HG03025 (cell line): Measurements from ENCODE around the gene CDK5RAP2.
"Not testable (repeated sequence)": the region's sequence is repeated elsewhere in the genome, so short reads cannot be mapped to it uniquely, and the experiment has no call there.

ENCODE experiments used
- ATAC-seq: cut with Tn5 transposase; IDR thresholded peaks from one replicate; pipeline ENCODE4 v1.9.1; 2021; ENCODE audit warnings: mild to moderate bottlenecking, moderate library complexity; ENCODE audit not compliant: unreplicated experiment, low FRiP score

The CDK5RAP2 gene

DNA sequence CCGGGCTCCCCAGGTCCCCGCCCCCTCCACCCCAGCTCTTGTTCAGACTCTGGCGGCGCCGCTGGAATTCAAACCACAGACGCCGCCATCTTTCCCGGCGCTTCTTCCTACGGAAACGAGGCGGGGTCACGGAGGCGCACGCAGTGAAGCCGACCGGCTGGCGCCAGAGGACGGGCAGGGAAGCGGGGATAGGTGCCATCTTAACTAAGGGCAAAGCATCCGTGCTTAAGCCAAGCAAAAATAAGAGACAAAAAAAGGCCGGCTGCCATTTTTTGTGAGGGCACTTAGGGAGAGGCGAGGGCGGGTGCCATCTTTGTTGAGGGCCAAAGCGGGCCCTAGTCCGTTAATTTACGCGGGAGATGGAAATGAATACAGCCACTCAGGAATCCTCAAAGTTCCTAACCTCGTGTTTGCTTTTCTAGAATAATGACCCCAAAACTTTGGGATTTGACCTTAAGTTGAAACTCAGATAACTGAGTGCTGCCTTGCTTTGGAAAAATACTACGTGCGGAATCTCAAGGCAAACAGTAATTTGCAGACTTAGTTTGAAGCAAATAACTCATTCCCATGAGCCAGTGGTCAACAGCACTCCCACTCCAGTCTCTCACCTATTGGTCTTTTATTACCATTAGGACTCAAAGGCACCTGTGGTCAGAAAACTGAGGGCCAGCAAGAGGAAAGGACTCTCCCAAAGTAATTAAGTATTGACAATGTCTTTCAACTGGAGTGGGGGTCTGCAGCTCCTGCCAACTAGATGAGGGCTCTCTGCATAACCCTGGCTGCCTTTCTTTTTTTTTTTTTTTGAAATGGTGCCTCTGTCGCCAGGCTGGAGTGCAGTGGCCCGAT lies at the start of gene CDK5RAP2:
TSS of gene CDK5RAP2 (minus strand) at position 117 of the 846 bp plus-strand sequence. CDS start 189 bp downstream, outside the sequence.
- peak; percentile 97 for ATAC-seq

GRCh38 chr9:120628925-120629497 lies 49.0 kb upstream of the CDK5RAP2 start:
- ATAC-seq, result not testable (repeated sequence)

GRCh38 chr9:120628207-120628924 lies 48.4 kb upstream of the CDK5RAP2 start:
- ATAC-seq, result no peak

DNA sequence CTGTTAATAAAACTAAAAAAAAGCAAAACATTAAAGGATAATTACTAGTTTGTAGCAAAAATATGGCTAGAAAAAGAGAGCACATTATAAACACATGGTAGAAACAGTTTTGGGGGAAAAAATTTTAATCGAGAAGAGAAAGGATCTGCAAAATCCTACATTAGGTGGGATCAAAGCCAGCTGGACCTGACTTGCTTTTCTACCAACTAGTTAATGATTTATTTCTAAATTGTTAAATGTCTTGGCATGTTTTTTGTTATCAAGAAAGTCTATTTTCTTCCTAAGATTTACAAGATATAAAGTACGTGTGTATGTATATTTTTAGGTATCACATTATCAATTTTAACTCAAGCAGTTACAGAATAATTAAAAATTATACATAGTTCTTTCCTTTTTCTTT lies 47.1 kb upstream of the CDK5RAP2 start:
- no peak for ATAC-seq

- no peak for ATAC-seq
Observed at GRCh38 chr9:120626512-120626911, 46.5 kb upstream of the CDK5RAP2 start.

GRCh38 chr9:120625222-120625621 lies 45.3 kb upstream of the CDK5RAP2 start:
- ATAC-seq, result no peak

DNA sequence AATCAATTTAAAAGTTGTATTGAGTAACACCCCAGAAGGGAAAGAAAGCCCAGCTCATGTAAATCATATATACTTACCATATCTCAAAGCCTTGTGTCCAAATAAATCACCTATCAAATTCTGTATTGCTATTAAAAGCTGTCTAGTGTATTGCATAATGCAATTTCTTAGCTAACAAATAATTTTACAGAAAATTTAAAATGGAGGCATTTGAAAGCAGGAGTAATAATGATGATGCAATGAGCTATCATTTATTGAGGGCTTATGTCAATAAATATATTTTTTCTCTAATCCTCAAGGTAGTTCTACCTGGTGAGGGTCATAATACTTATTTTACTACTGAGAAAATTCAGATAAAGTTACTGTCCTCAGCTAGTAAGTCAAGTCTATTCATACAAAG lies 42.8 kb upstream of the CDK5RAP2 start:
- no peak for ATAC-seq

- ATAC-seq, result no peak
Observed at GRCh38 chr9:120621941-120622340, 42.0 kb upstream of the CDK5RAP2 start.

- no peak for ATAC-seq
Observed at GRCh38 chr9:120619751-120620655, 40.0 kb upstream of the CDK5RAP2 start.

GRCh38 chr9:120616966-120617935 lies 37.3 kb upstream of the CDK5RAP2 start:
- no peak for ATAC-seq

DNA sequence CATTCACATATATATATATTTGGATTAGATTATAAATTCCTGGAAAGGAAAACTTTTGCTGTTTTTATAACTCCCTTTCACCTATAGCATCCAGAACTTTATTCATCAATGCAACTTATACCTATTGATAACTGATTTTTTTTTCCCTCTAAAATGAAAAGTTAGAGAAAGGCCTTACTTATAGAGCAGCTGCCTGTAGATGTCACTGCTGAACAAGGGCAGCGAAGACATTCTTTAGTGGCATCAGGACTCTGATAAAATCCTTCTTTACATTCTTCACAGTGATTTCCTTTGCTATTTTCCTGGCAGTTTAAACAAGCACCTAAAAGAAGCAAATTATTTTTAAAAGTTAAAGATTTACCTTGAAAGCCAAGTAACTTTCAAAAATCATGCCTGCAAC lies 32.3 kb upstream of the CDK5RAP2 start:
- ATAC-seq, result no peak

- no peak for ATAC-seq
Observed at GRCh38 chr9:120611690-120612068, 31.7 kb upstream of the CDK5RAP2 start.

DNA sequence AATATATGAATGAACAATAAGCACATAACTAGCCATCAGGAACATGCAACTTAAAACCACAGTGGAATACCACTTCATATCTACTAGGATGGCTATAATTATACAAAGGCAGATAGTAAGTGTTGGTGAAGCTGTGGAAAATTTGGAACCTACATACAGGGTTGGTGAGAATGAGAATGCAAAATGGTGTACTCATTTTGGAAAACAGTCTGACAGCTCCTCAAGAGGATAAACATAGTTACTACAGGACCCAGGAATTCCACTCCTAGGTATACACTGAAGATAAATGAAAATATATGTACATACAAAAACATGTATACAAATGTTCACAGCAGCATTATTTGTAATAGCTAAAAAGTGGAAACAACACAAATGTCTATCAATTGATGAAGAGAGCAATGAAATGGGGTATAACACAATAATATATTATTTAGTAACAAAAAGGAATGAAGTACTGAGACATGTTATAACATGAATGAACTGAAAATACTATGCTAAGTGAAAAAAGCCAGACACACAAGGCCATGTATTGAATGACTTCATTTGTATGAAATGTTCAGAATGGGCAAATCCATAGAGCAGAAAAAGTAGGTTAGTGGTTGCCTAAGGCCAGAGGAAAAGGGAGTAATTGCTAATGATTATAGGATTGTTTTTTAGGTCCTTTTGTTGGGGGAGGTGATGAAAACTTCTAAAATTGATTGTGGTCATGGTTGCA lies 31.2 kb upstream of the CDK5RAP2 start:
- ATAC-seq, result no peak

GRCh38 chr9:120609636-120610035 lies 29.7 kb upstream of the CDK5RAP2 start:
- ATAC-seq, result no peak

DNA sequence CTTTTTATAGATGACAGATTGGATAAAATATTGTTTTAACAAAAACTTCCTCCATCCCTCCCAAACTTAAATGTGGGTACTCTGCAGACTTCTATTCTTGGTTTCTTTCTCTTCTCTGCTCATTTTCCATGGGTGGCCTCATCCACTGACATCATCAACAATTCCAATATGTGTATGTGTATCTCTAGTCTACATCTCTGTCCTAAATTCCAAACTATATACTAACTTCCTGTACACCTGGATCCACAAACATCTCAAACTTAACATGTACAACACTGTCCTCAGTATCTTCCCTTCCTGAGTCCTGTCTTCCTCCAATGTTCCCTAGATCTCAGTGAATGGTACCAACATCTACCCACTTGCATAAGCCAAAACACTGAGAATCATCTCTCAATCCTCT lies 28.5 kb upstream of the CDK5RAP2 start:
- no peak for ATAC-seq

GRCh38 chr9:120603591-120603990 lies 23.6 kb upstream of the CDK5RAP2 start:
- ATAC-seq, result no peak

- ATAC-seq, result no peak
Observed at GRCh38 chr9:120603010-120603409, 23.0 kb upstream of the CDK5RAP2 start.

DNA sequence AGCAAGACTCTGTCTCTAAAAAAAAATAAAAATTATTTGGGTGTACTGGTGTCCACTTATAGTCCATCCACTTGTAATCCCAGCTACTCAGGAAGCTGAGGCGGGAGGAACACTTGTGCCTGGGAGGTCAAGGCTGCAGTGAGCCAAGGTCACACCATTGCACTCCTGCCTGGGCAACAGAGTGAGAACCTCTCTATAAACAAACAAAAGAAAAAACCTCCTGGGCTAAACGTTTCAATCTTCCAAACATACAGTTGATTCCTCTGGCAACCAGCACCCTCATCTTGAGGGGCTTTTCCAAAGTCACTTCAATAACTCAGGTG lies 13.9 kb upstream of the CDK5RAP2 start:
- ATAC-seq, result no peak
